GM19238 (cell line): ENCODE measurements around the gene FHL2.

Experiments used
- DNase-seq: peaks from one replicate; pipeline ENCODE4 v3.0.0; 2011; ENCODE audit warnings: low spot score; ENCODE audit not compliant: insufficient read length

The FHL2 gene

GRCh38 chr2:105379741-105380186 is 19.1 kb downstream of the FHL2 start:
- DNase-seq = no peak

DNA sequence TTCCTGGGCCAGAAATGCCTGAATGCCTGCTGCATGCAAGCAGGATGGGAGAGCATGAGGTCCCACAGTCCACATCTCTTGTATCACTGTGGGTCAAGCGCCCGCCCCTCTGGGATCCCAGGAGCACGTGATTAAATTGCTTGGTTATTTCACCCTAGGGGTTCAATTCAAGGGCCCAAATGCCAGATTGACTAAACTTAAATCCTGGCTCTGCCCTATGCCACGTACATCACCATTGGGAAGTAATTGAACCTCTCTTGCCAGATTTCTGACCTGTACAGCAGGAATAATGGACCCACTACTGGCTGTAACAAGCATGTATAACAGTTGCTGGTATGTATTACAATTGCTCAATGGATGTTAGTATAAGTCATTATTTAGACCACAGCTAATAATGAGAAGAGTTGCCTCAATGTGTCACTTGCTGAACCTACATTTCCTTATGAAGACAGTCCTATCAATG is 19.9 kb downstream of the FHL2 start:
- no peak for DNase-seq

DNA sequence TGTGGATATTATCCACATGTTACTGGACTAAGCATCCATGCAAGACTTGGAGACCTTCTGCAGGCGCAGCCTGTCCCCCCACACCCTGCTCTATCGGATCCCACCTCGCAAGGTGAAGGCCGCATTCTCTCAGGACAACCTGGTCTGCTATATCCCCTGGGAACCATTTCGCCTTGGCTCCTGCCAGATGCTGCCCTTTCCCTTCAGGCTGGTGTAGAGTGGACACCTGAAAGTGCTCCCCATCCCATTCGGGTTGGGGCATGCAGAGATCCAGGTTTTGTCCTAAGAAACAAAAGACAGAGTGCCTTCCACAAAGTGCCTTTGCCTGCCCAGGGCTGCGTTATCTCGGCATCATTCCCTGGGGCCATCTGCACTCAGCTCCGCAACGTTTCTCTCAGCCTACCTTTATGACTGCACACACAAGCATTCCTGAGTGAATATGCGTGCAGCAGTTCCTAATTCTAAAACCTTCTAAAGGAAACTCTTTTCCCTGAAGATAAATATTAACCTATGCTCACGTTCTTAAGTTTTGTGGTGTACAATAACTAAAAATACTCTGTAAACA is 20.5 kb downstream of the FHL2 start:
- no peak for DNase-seq

- DNase-seq = no peak
Observed at GRCh38 chr2:105377871-105378270, 21.0 kb downstream of the FHL2 start.

GRCh38 chr2:105376789-105377240 is 22.0 kb downstream of the FHL2 start:
- DNase-seq = no peak

- no peak for DNase-seq
Observed at GRCh38 chr2:105376010-105376409, 22.8 kb downstream of the FHL2 start.

GRCh38 chr2:105375001-105375561 is 23.8 kb downstream of the FHL2 start:
- no peak for DNase-seq

DNA sequence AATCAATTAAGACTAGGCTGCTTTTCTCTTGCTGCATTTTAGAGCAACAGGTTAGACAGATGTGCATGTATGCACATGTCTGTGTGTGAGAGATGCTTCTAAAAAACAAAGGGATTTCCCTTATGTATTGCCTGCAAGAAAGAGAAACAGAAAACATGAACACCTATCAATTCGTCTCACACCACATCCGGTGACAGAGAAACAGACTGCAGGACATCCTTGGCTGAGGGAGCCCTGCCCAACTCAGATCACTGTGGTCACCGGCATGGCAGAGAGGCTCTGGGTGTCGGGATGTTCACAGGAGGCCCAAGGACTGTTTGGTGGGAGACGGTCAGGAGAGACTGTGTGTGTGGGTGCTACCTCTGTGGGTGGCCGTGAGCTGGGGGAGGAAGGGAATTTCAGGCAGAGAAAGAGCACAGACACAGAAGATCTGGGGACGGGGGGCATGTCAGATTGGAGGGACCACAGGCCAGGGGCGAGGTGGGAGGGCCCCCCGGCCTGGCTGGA is 24.9 kb downstream of the FHL2 start:
- peak; percentile 32 for DNase-seq

GRCh38 chr2:105373344-105373781 is 25.5 kb downstream of the FHL2 start:
- no peak for DNase-seq

DNA sequence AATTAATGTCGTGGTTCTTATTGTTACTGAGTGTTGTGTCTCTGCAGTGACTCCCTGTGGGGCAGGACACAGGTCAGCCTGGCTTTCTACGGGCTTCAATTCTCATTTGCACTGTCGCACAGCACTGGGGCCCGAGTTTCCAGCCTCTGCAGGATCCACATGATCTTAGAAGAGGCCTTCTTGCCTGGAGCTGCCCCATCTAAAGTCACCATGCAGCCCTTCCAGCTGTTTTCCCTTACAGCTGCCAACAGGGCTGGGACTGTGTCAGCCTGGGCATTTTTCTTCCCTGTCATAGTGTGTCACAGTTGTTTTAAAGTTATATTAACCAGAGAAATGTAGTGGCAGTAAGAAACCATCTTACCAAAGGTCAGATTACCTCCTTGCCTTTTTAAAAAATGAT is 27.0 kb downstream of the FHL2 start:
- DNase-seq = no peak

DNA sequence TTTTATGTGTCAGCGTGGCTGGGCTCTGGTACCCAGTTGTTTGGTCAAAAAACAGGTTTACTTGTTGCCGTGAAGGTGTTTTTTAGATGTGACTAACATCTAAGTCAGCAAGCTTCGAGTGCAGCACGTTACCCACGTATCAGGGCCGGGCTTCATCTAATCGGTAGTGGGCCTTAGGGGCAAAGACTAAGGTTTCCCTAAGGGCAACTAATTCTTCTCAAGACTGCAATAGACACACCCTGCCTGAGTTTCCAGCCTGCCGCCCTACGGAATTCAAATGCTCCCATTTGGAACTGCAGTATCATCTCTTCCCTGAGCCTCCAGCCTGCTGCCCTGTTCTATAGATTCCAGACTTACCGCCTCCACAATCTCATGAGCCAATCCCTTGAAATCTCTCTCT is 27.7 kb downstream of the FHL2 start:
- no peak for DNase-seq

- peak; percentile 48 for DNase-seq
Observed at GRCh38 chr2:105369777-105370690, 28.8 kb downstream of the FHL2 start.

DNA sequence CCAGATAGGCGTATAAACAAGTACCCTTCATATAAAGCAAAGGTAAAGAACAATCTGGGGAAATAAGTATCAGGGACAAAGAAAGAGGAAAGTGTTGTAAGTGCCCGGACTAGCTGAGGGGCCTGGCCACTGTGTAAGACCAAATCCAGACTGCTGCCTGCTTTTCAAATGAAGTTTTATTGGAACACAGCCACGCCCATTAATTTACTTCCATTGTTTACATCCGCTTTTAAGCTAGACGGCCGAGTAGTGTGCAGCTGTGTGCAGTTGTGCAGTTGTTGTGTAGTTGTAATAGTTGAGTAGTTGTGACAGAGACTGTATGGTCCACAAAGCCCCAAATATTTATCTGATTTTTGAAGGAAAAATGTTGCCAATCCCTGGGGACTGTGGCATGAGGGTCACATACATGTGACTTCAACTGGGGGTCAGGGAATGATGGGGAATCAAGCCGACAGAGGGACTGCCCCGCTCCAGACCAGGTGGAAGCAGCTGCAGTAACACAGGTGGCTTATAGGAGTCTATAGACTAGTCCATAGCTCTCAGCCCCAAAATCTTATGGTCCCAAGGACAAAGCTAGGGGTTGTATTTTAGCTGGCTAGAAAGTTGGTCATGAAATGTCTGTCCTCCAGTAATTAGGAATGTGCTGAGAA is 30.0 kb downstream of the FHL2 start:
- no peak for DNase-seq

DNA sequence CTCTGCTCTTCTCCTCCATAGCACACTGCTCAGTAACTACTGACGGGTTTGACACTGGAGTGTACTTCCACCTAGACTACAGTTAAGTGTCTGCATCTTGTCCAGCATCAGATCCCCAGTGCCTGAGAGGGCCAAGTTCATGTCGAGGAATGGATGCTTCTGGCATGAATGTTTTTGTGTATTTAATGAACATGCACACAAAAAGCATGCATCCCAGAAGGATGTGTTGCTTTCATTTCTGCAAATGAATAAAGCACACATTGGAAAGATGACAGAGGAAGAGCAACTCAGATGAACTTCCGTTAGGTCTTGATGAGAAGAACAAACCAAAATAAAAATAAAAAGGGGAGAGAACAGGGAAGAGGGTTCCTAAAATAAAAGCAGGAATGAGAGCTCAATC is 33.6 kb downstream of the FHL2 start:
- DNase-seq = no peak

GRCh38 chr2:105364436-105365139 is 34.3 kb downstream of the FHL2 start:
- no peak for DNase-seq

- DNase-seq = no peak
Observed at GRCh38 chr2:105362862-105363591, 35.8 kb downstream of the FHL2 start.

DNA sequence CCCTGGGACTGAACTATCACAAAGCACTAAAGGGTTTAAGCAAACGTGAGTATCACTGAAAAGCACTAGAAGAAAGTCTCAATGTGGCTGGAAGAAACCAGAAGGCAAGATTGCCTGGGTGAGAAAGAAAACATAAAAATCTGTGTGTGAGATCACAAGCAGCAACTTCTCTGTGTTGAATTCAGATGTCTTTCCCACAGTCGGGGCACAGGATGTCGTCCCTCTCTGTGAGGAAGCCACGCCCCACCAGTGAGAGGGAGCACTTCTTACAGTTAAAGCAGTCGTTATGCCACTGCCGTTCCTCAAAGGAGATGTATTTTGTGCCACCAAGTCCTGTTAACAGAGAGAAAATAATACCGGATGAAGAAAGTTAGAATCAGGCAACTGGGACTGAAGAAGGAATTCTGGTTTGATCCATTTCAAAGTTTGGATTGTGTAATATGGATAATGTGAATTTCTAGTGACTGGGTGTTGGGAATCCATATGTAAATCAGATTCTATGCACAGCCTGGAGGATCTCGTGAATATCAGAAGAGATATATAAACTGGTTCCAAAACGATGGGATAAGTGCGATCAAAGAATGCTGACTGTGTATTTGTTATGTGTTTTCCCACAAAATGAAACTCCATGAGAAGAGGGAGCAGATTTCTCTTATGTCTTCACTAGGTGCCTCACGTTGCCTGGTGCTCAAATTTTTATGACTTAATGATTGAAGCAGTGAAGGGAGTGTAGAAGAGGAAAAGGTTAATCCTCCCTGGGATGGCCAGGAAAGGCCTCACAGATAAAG is 37.6 kb downstream of the FHL2 start:
- no peak for DNase-seq

DNA sequence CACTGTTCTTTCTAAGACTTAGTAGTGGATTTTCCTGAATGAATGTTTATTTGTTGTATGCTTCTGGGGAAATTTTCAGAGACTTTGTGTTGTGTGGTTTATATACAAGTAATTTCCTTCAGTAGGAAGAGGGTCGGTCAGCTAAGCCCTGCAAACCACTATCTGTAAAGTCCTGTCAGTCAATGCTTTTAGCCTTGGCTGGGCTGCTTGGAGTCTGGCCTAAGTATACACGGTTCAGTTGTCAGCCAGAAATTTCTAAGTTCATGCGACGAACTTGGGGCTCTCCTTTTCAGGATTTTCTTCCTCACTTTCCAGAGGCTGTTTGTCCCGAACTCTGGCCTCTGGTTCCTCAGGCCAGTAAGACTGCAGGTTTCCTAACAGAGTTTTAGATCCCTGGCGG is 40.3 kb downstream of the FHL2 start:
- no peak for DNase-seq

DNA sequence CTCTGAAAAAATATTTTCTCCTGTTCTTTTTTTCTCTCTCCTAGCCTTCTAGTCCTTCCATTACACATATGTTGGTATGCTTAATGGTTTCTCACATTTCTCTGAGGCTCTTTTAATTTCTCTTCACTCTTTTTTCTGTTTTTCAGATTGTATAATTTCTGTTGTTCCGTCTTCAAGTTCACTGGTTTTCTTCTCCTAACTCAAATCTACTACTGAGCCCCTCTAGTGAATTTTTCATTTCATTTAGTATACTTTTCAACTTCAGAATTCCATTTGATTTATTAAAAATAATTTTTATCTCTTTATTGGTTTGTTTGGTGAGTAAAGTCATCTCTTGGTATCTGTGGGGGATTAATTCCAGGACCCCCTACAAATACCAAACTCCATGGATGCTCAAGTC is 41.7 kb downstream of the FHL2 start:
- DNase-seq = no peak
